ENCODE measurements around the gene LDB2. TPM values are rescaled to one million over a fixed set of nuclear protein-coding genes. Genes with fewer than 3 reads are reported as not detected.

Gene LDB2
- total RNA-seq, 1 donor from 2014 or later = 4.9 TPM

GRCh38 chr4:16505726-16506125 lies 392.7 kb downstream of the LDB2 start:
- no peaks in the 10 kb centered on the region for H3K36me3 Mint-ChIP-seq (ENCODE audit: low read depth, unreplicated experiment)
- no peak for FAIRE-seq
- no peak for DNase-seq (ENCODE audit: low read depth)

DNA sequence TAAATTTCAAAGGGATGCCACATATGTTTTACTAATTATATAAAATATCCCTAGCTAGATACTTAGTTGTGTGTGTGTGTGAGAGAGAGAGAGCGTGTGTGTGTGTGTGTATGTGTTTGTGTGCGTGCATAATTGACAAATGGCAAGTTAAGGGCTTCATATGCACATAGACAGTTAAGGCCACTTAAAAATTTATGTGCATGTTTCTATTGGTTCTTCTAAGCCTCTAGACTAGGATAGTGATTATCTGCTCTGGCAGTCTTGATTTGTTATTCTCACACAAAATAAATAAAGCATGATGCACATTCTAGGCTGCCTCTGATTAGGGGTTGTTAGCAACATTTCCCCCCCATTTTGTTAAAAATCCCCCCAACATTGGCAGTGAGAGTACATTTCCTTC lies 393.2 kb downstream of the LDB2 start:
- Mint-ChIP-seq H3K36me3 (ENCODE audit: low read depth, unreplicated experiment) (no peaks in the 10 kb centered on the region), H3K4me3 (ENCODE audit: unreplicated experiment) (no peak overlapping the region), H3K4me1 (ENCODE audit: low read depth, unreplicated experiment) (no peaks in the 10 kb centered on the region), H3K27me3 (ENCODE audit: low read depth, unreplicated experiment) (peaks cover 5% of the 10 kb centered on the region), H3K27ac (ENCODE audit: unreplicated experiment) (no peak overlapping the region), H3K9me3 (ENCODE audit: unreplicated experiment) (peaks cover 1% of the 10 kb centered on the region)
- no peak overlapping the region for H3K27ac ChIP-seq (ENCODE audit: low read depth, low read length)
- H3K4me1 ChIP-seq (ENCODE audit: insufficient read depth, low read length) = no peaks in the 10 kb centered on the region
- no peaks in the 10 kb centered on the region for H3K27me3 ChIP-seq (ENCODE audit: insufficient read depth, low read length)
- FAIRE-seq = no peak
- no peak overlapping the region for H3K9ac ChIP-seq (ENCODE audit: low read length)
- no peak overlapping the region for H3K4me2 ChIP-seq (ENCODE audit: low read length)
- H3K4me3 ChIP-seq (ENCODE audit: insufficient read depth, low read depth, low read length) = no peak overlapping the region
- no peaks in the 10 kb centered on the region for H3K9me3 ChIP-seq (ENCODE audit: insufficient read depth, low read depth, low read length)
- H2AFZ ChIP-seq (ENCODE audit: low read depth, low read length) = no peak overlapping the region
- H3K36me3 ChIP-seq (ENCODE audit: insufficient read depth, low read length) = no peaks in the 10 kb centered on the region
- no peak for DNase-seq (ENCODE audit: low read depth)
- no peaks in the 10 kb centered on the region for H4K20me1 ChIP-seq (ENCODE audit: insufficient read depth, low read length)
- H3K79me2 ChIP-seq (ENCODE audit: insufficient read depth, low read length) = no peaks in the 10 kb centered on the region
- TF ChIP-seq EZH2 (IDR thresholded peaks at IDR 0.05; ENCODE audit: insufficient read depth, low read length) = no peak
- TF ChIP-seq, protein P1, sequence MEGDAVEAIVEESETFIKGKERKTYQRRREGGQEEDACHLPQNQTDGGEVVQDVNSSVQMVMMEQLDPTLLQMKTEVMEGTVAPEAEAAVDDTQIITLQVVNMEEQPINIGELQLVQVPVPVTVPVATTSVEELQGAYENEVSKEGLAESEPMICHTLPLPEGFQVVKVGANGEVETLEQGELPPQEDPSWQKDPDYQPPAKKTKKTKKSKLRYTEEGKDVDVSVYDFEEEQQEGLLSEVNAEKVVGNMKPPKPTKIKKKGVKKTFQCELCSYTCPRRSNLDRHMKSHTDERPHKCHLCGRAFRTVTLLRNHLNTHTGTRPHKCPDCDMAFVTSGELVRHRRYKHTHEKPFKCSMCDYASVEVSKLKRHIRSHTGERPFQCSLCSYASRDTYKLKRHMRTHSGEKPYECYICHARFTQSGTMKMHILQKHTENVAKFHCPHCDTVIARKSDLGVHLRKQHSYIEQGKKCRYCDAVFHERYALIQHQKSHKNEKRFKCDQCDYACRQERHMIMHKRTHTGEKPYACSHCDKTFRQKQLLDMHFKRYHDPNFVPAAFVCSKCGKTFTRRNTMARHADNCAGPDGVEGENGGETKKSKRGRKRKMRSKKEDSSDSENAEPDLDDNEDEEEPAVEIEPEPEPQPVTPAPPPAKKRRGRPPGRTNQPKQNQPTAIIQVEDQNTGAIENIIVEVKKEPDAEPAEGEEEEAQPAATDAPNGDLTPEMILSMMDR (IDR thresholded peaks at IDR 0.05; ENCODE audit: insufficient read depth, low read depth, low read length) = no peak

More at GRCh38 chr4:16505726-16506125, 392.7 kb downstream of the LDB2 start:
- Mint-ChIP-seq H3K27me3 (ENCODE audit: low read depth, unreplicated experiment) (peaks cover 5% of the 10 kb centered on the region), H3K9me3 (ENCODE audit: unreplicated experiment) (peaks cover 1% of the 10 kb centered on the region), H3K27ac (ENCODE audit: unreplicated experiment) (no peak overlapping the region), H3K4me3 (ENCODE audit: unreplicated experiment) (no peak overlapping the region), H3K4me1 (ENCODE audit: low read depth, unreplicated experiment) (no peaks in the 10 kb centered on the region)
- no peaks in the 10 kb centered on the region for H3K27me3 ChIP-seq (ENCODE audit: insufficient read depth, low read length)
- H2AFZ ChIP-seq (ENCODE audit: low read depth, low read length) = no peak overlapping the region
- H3K36me3 ChIP-seq (ENCODE audit: insufficient read depth, low read length) = no peaks in the 10 kb centered on the region
- no peak overlapping the region for H3K9ac ChIP-seq (ENCODE audit: low read length)
- TF ChIP-seq, protein P1 (IDR thresholded peaks at IDR 0.05; ENCODE audit: insufficient read depth, low read depth, low read length) = peak; percentile 22
- no peak for TF ChIP-seq EZH2 (IDR thresholded peaks at IDR 0.05; ENCODE audit: insufficient read depth, low read length)
- no peaks in the 10 kb centered on the region for H3K9me3 ChIP-seq (ENCODE audit: insufficient read depth, low read depth, low read length)
- H3K27ac ChIP-seq (ENCODE audit: low read depth, low read length) = no peak overlapping the region
- H3K79me2 ChIP-seq (ENCODE audit: insufficient read depth, low read length) = no peaks in the 10 kb centered on the region
- no peaks in the 10 kb centered on the region for H3K4me1 ChIP-seq (ENCODE audit: insufficient read depth, low read length)
- H3K4me3 ChIP-seq (ENCODE audit: insufficient read depth, low read depth, low read length) = no peak overlapping the region
- H3K4me2 ChIP-seq (ENCODE audit: low read length) = no peak overlapping the region
- no peaks in the 10 kb centered on the region for H4K20me1 ChIP-seq (ENCODE audit: insufficient read depth, low read length)

DNA sequence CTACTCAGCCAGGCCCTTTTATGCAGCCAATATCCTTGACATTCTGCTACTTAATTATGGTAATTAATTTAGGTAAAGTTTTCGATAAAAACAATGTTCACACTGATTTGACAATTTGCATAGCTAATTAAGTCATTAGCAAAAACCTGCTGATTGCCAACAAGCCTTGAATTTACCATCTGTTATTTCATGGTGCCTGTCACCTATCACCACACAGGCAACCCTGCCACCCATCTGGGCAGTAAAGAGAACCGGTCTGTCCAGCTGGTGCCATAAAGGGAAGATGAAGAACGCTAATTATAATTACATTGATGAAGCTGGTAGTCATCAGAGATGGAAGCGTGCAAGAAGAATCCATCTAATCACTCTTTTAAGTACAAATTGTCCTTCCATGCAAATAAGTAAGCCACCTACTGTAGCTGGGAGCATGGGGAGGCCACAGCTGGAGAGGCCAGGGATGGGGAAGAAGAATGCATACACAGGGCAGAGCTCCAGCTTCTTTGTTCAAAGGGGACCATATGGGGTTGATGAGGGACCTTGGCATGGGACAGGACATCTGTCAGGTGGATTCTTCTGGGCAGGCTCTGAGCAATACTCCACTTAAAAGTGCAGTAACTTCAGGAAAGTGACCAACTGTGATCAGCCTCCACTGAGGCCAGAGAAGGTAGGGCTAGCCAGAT lies 394.9 kb downstream of the LDB2 start:
- Mint-ChIP-seq H3K9me3 (ENCODE audit: unreplicated experiment) (no peaks in the 10 kb centered on the region), H3K27ac (ENCODE audit: unreplicated experiment) (no peak overlapping the region), H3K27me3 (ENCODE audit: low read depth, unreplicated experiment) (peaks cover 5% of the 10 kb centered on the region), H3K4me1 (ENCODE audit: low read depth, unreplicated experiment) (no peaks in the 10 kb centered on the region), H3K36me3 (ENCODE audit: low read depth, unreplicated experiment) (no peaks in the 10 kb centered on the region), H3K4me3 (ENCODE audit: unreplicated experiment) (no peak overlapping the region)
- H3K79me2 ChIP-seq (ENCODE audit: insufficient read depth, low read length) = no peaks in the 10 kb centered on the region
- no peak overlapping the region for H3K4me3 ChIP-seq (ENCODE audit: insufficient read depth, low read depth, low read length)
- H2AFZ ChIP-seq (ENCODE audit: low read depth, low read length) = no peak overlapping the region
- H3K36me3 ChIP-seq (ENCODE audit: insufficient read depth, low read length) = no peaks in the 10 kb centered on the region
- no peak overlapping the region for H3K9ac ChIP-seq (ENCODE audit: low read length)
- no peak for TF ChIP-seq EZH2 (IDR thresholded peaks at IDR 0.05; ENCODE audit: insufficient read depth, low read length)
- TF ChIP-seq, protein P1 (IDR thresholded peaks at IDR 0.05; ENCODE audit: insufficient read depth, low read depth, low read length) = no peak
- H3K4me2 ChIP-seq (ENCODE audit: low read length) = no peak overlapping the region
- H3K4me1 ChIP-seq (ENCODE audit: insufficient read depth, low read length) = no peaks in the 10 kb centered on the region
- no peaks in the 10 kb centered on the region for H3K9me3 ChIP-seq (ENCODE audit: insufficient read depth, low read depth, low read length)
- H3K27me3 ChIP-seq (ENCODE audit: insufficient read depth, low read length) = no peaks in the 10 kb centered on the region
- H4K20me1 ChIP-seq (ENCODE audit: insufficient read depth, low read length) = no peaks in the 10 kb centered on the region
- FAIRE-seq (no peak), DNase-seq (ENCODE audit: low read depth) (no peak)
- no peak overlapping the region for H3K27ac ChIP-seq (ENCODE audit: low read depth, low read length)

All from astrocyte (in vitro differentiated cells and primary cell).